SK-N-SH (cell line): ENCODE results near the gene TM6SF1. TPM values are rescaled to one million over a fixed set of nuclear protein-coding genes. Genes with fewer than 3 reads are reported as not detected.

ENCODE experiments used
- CTCF ChIA-PET: fragments of 300-600, 350-600 bp; formaldehyde crosslinking; extraction: SDS; loops from one replicate; lab custom pipeline; 2021; lab: Yijun Ruan, JAX
- POLR2A ChIA-PET: fragments of 350-600 bp; sonication (Branson Sonifier 250); formaldehyde crosslinking; extraction: SDS; loops from one replicate; lab custom pipeline; 2020; ENCODE audit warnings: antibody characterized with exemption, inconsistent platforms; lab: Yijun Ruan, JAX
- DNase-seq: peaks from one replicate; pipeline ENCODE4 v3.0.0; 2012
- H2AFZ ChIP-seq: fragments of 200-600 bp; sonication (generic); 2 replicates; pipeline ENCODE4 v1.8.1; 2016; ENCODE audit warnings: antibody characterized with exemption, mild to moderate bottlenecking, low read depth
- H3F3A ChIP-seq: fragments of 200-600 bp; sonication (generic); replicated peaks from 2 replicates; pipeline ENCODE3; 2016; ENCODE audit warnings: antibody characterized with exemption, mild to moderate bottlenecking; ENCODE audit not compliant: insufficient read depth
- H3K27ac ChIP-seq, 2 experiments: fragments of 200-500 bp in 1 of 2; fragments of 200-600 bp in 1 of 2; sonication (Bioruptor generic) in 1 of 2; sonication (generic), shearing (Covaris generic) in 1 of 2; 2 replicates each; pipeline versions ENCODE4 v1.5.1 to v1.6.1; 2014 to 2016; ENCODE audit warnings: low read depth in 2 of 2, inconsistent platforms in 1 of 2, low read length in 1 of 2, mild to moderate bottlenecking in 1 of 2, mixed read lengths in 1 of 2
- H3K27me3 ChIP-seq: fragments of 200-600 bp; sonication (generic), shearing (Covaris generic); 2 replicates; pipeline ENCODE4 v1.6.1; 2016; ENCODE audit warnings: mixed run types; ENCODE audit not compliant: insufficient read depth
- H3K36me3 ChIP-seq, 2 experiments: fragments of 200-500 bp in 1 of 2; fragments of 200-600 bp in 1 of 2; sonication (Bioruptor generic) in 1 of 2; sonication (generic) in 1 of 2; replicated peaks in 1 of 2; 2 replicates each; pipeline versions ENCODE3 to v1.5.1; 2014 to 2016; ENCODE audit warnings: low read length in 1 of 2, mild to moderate bottlenecking in 1 of 2; ENCODE audit not compliant: insufficient read depth in 2 of 2, control insufficient read depth in 1 of 2
- H3K4me1 ChIP-seq, 2 experiments: fragments of 200-500 bp in 1 of 2; fragments of 200-600 bp in 1 of 2; sonication (Bioruptor generic) in 1 of 2; sonication (generic), shearing (Covaris generic) in 1 of 2; 2 replicates each; pipeline versions ENCODE4 v1.5.1 to v1.6.1; 2014 to 2016; ENCODE audit warnings: low read depth in 1 of 2, low read length in 1 of 2, mixed run types in 1 of 2; ENCODE audit not compliant: insufficient read depth in 2 of 2, control insufficient read depth in 1 of 2
- H3K4me2 ChIP-seq: fragments of 200-600 bp; sonication (generic), shearing (Covaris generic); 2 replicates; pipeline ENCODE4 v1.6.1; 2017; ENCODE audit warnings: mixed run types
- H3K4me3 ChIP-seq, 2 experiments: fragments of 200-500 bp in 1 of 2; fragments of 200-600 bp in 1 of 2; sonication (Bioruptor generic) in 1 of 2; sonication (generic), shearing (Covaris generic) in 1 of 2; 2 replicates each; pipeline versions ENCODE4 v1.5.1 to v1.8.1; 2014 to 2016; ENCODE audit warnings: low read depth in 2 of 2, inconsistent platforms in 1 of 2, low read length in 1 of 2, mild to moderate bottlenecking in 1 of 2, mixed read lengths in 1 of 2, moderate library complexity in 1 of 2
- H3K79me2 ChIP-seq: fragments of 200-600 bp; sonication (generic); 2 replicates; pipeline ENCODE4 v1.8.1; 2017; ENCODE audit warnings: mild to moderate bottlenecking; ENCODE audit not compliant: insufficient read depth
- H3K9ac ChIP-seq: fragments of 200-600 bp; sonication (generic); 2 replicates; pipeline ENCODE4 v1.6.1; 2017; ENCODE audit warnings: mixed run types
- H3K9me2 ChIP-seq: fragments of 200-600 bp; sonication (generic); 2 replicates; pipeline ENCODE4 v1.6.1; 2017; ENCODE audit warnings: mixed run types
- H3K9me3 ChIP-seq: fragments of 200-600 bp; sonication (generic); 2 replicates; pipeline ENCODE4 v1.6.1; 2017; ENCODE audit warnings: mixed run types, mild to moderate bottlenecking, moderate library complexity
- H4K20me1 ChIP-seq: fragments of 200-600 bp; sonication (generic); 2 replicates; pipeline ENCODE4 v1.6.1; 2017; ENCODE audit warnings: mild to moderate bottlenecking, mixed run types; ENCODE audit not compliant: insufficient read depth
- CHD2 ChIP-seq: fragments of 150-350 bp; IDR thresholded peaks from 2 replicates; pipeline ENCODE4 v1.6.1; 2018; ENCODE audit warnings: low read length; ENCODE audit not compliant: partially characterized antibody
- EP300 ChIP-seq, 2 experiments: IDR thresholded peaks; 2 replicates each; pipeline versions ENCODE4 v1.4.0 to v1.6.1; 2012; ENCODE audit warnings: borderline replicate concordance in 1 of 2, low read depth in 1 of 2, low read length in 1 of 2
- EZH2phosphoT487 ChIP-seq: fragments of 200-600 bp; sonication (generic); IDR thresholded peaks from 2 replicates; pipeline ENCODE4 v1.6.1; 2017; ENCODE audit warnings: low read depth, mixed run types, mild to moderate bottlenecking, antibody characterized with exemption, moderate library complexity, borderline replicate concordance
- FOSL2 ChIP-seq: IDR thresholded peaks from 2 replicates; pipeline ENCODE4 v1.4.0; 2012; ENCODE audit warnings: low read depth, mild to moderate bottlenecking, moderate library complexity, borderline replicate concordance
- IRF3 ChIP-seq: fragments of 150-350 bp; IDR thresholded peaks from 2 replicates; pipeline ENCODE4 v1.6.1; 2016; ENCODE audit warnings: mild to moderate bottlenecking, low read depth, low read length
- JUND ChIP-seq: IDR thresholded peaks from 2 replicates; pipeline ENCODE4 v1.4.0; 2012
- PBX3 ChIP-seq: IDR thresholded peaks from 2 replicates; pipeline ENCODE4; 2012
- RAD21 ChIP-seq: IDR thresholded peaks from 2 replicates; pipeline ENCODE4 v1.6.1; 2012; ENCODE audit warnings: mild to moderate bottlenecking, low read length
- SIN3A ChIP-seq: IDR thresholded peaks from 2 replicates; pipeline ENCODE4 v1.6.1; 2012; ENCODE audit warnings: low read depth, mild to moderate bottlenecking, low read length, moderate library complexity, borderline replicate concordance
- USF2 ChIP-seq: fragments of 150-350 bp; IDR thresholded peaks from 2 replicates; pipeline ENCODE4 v1.6.1; 2017; ENCODE audit warnings: antibody characterized with exemption, low read length, low read depth, borderline replicate concordance
- ZBTB33 ChIP-seq: IDR thresholded peaks from 2 replicates; pipeline ENCODE4 v1.4.0; 2012; ENCODE audit warnings: low read depth, borderline replicate concordance
- WGBS: methylation state at CpG from one replicate; pipeline ENCODE4 v1.1.6; 2017; ENCODE audit warnings: low lambda C conversion rate; 5-methylcytosine and 5-hydroxymethylcytosine counted together
- polyA plus RNA-seq, 3 experiments: library from polyadenylated mRNA; depleted of rRNA; stranded (reverse); fragments of >200 nt; gene quantifications; 2 replicates each; pipeline ENCODE4 v1.2.3, GENCODE V29; 2012

TM6SF1 gene
- polyA plus RNA-seq, 1 of the 3 experiments (the other 2 are of a cell fraction): 0.12 TPM

- TF ChIP-seq CHD2: no peak
- no peak for TF ChIP-seq USF2
- no peak for TF ChIP-seq ZBTB33
- TF ChIP-seq RAD21: no peak
- TF ChIP-seq JUND: no peak
- TF ChIP-seq PBX3: no peak
- TF ChIP-seq FOSL2: no peak
- TF ChIP-seq SIN3A: no peak
- TF ChIP-seq EZH2phosphoT487: no peak
- TF ChIP-seq EP300 (IDR thresholded peaks at IDR 0.05; ENCODE audit: borderline replicate concordance in 1 of 2, low read depth in 1 of 2, low read length in 1 of 2): no peak
- TF ChIP-seq IRF3: no peak
- peaks cover 83% of the 10 kb centered on the region for H3K79me2 ChIP-seq
- H3K9me2 ChIP-seq: no peaks in the 10 kb centered on the region
- CTCF ChIA-PET: interaction anchor here (1.2 kb wide), 3 partner anchors 9 to 47 kb away, joined by 3 to 5 read pairs (median 4); partner anchors contain the start of gene C15orf40
- peaks cover 12 to 15% of the 10 kb centered on the region in 2 experiments; a peak in 3 of 4 replicates for H3K4me1 ChIP-seq
- H3K4me2 ChIP-seq: no peak overlapping the region
- H3K9me3 ChIP-seq: no peaks in the 10 kb centered on the region
- H3K27ac ChIP-seq: no peak overlapping the region
- no peaks in the 10 kb centered on the region for H3K27me3 ChIP-seq
- no peak for DNase-seq
- H3K9ac ChIP-seq: no peak overlapping the region
- H4K20me1 ChIP-seq: peaks cover 58% of the 10 kb centered on the region
- 94% methylated on average over 7 of the region's 7 CpGs for WGBS
- H2AFZ ChIP-seq: no peak overlapping the region
- POLR2A ChIA-PET: interaction anchor here (1.6 kb wide), 1 partner anchor 9 kb away, joined by 6 read pairs; the partner anchor contains the start of gene BTBD1
- H3K4me3 ChIP-seq: no peak overlapping the region
- H3K36me3 ChIP-seq: peaks cover 24% of the 10 kb centered on the region in 2 experiments
- H3F3A ChIP-seq: no peaks in the 10 kb centered on the region
These were observed 49.6 kb upstream of the TM6SF1 start for GRCh38 chr15:83057696-83058376.
